ENCODE measurements around the gene PRKCH. TPM values are rescaled to one million over a fixed set of nuclear protein-coding genes. Genes with fewer than 3 reads are reported as not detected.

Gene PRKCH
- total RNA-seq, 3 donors from 2014 or later (not counting 1 experiment from before 2014, with no cell fraction given): 610 to 756 (median 618) TPM

DNA sequence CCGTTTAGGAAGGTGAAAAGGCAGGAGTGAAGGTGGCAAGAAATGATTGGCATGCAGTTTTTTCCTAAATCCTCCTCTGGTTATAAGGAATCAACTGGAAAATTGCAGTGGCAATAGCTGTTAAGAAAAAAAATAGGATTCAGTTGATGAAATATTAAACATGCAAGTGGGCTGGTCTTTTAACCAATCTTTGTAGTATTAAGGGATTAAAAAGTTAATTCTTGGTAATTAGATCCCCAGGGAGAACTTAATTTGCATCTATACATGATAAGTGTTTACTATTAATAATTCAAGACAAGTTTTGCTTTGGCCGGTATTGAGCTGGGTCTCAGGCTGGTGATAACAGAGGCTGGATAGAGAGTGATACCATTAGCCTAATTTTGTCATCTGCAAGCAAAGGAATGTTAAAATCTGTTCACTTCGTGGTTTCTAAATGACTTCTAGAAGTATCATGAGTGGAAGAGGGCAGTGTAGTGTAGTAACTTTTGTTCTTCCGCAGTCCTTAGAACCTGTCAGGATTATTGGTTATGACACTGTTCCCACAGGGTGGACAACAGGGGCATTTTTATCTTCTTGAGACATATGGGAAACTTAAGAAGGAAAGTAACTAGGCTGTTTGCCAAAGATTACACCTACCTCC is 118.5 kb downstream of the PRKCH start:
- Mint-ChIP-seq H3K4me1 (peaks cover 92 to 94% of the 10 kb centered on the region in 2 donors), H3K9me3 (no peaks in the 10 kb centered on the region), H3K27ac (no peak overlapping the region), H3K36me3 (peaks cover 9% of the 10 kb centered on the region), H3K4me3 (peak overlapping the region; percentile 92), H3K27me3 (ENCODE audit: low read depth in 2 of 2) (no peaks in the 10 kb centered on the region)
- H3K36me3 ChIP-seq (ENCODE audit: control insufficient read depth, insufficient read depth, low read length): peaks cover 4% of the 10 kb centered on the region
- no peak overlapping the region for H3K4me3 ChIP-seq (ENCODE audit: low read length)
- WGBS (ENCODE audit: insufficient coverage): 37% methylated on average over 4 of the region's 4 CpGs
- H3K9me3 ChIP-seq (ENCODE audit: control insufficient read depth, insufficient read depth, low read length): no peaks in the 10 kb centered on the region
- H3K27me3 ChIP-seq (ENCODE audit: control insufficient read depth, insufficient read depth, low read length): no peaks in the 10 kb centered on the region
- H3K4me1 ChIP-seq (ENCODE audit: control insufficient read depth, insufficient read depth, low read length): peaks cover 82% of the 10 kb centered on the region
- no peak for ATAC-seq
- TF ChIP-seq, protein P1, sequence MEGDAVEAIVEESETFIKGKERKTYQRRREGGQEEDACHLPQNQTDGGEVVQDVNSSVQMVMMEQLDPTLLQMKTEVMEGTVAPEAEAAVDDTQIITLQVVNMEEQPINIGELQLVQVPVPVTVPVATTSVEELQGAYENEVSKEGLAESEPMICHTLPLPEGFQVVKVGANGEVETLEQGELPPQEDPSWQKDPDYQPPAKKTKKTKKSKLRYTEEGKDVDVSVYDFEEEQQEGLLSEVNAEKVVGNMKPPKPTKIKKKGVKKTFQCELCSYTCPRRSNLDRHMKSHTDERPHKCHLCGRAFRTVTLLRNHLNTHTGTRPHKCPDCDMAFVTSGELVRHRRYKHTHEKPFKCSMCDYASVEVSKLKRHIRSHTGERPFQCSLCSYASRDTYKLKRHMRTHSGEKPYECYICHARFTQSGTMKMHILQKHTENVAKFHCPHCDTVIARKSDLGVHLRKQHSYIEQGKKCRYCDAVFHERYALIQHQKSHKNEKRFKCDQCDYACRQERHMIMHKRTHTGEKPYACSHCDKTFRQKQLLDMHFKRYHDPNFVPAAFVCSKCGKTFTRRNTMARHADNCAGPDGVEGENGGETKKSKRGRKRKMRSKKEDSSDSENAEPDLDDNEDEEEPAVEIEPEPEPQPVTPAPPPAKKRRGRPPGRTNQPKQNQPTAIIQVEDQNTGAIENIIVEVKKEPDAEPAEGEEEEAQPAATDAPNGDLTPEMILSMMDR (IDR thresholded peaks at IDR 0.05): no peak
- no peak for DNase-seq
- H3K27ac ChIP-seq (ENCODE audit: low read length): peak overlapping the region; percentile 74
- intact Hi-C loops (cut with micrococcal nuclease): loop anchor here (5.0 kb wide), 3 partner anchors 38 to 113 kb away; no protein-coding TSS in a partner anchor

DNA sequence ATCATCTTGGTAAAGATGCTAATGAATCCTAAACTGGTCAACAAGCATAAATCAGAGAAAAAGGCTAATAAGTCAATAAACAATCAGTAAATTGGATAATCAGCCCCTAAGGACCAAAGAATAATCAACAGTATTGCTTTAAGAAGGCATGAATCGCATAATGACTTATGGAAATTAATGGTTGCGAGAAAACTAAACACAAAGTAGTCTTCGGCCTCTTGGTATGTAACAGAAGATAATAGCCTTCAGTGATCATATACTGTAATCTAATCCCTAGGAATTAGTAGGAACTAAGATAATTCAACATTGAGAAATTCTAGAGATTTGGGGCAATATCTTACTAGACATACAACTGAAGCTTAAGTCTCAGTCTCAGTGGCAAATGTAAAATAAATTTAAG is 122.1 kb downstream of the PRKCH start:
- Histone ChIP-seq H3K4me1 (ENCODE audit: control insufficient read depth, insufficient read depth, low read length) (peaks cover 66% of the 10 kb centered on the region), H3K27me3 (ENCODE audit: control insufficient read depth, insufficient read depth, low read length) (no peaks in the 10 kb centered on the region), H3K4me3 (ENCODE audit: low read length) (no peak overlapping the region), H3K27ac (ENCODE audit: low read length) (peak overlapping the region; percentile 22), H3K36me3 (ENCODE audit: control insufficient read depth, insufficient read depth, low read length) (peaks cover 28% of the 10 kb centered on the region), H3K9me3 (ENCODE audit: control insufficient read depth, insufficient read depth, low read length) (no peaks in the 10 kb centered on the region)
- no peaks in the 10 kb centered on the region for H3K27me3 Mint-ChIP-seq (ENCODE audit: low read depth in 2 of 2)
- H3K36me3 Mint-ChIP-seq: peaks cover 7% of the 10 kb centered on the region
- H3K4me1 Mint-ChIP-seq: peaks cover 94 to 96% of the 10 kb centered on the region in 2 donors
- peak overlapping the region; percentile 82 for H3K4me3 Mint-ChIP-seq
- no CpG with 5 or more reads among the region's 3 CpGs for WGBS (ENCODE audit: insufficient coverage)
- no peak for DNase-seq
- intact Hi-C loops (cut with micrococcal nuclease): loop anchor here (5.0 kb wide), 2 partner anchors 101 to 116 kb away; no protein-coding TSS in a partner anchor
- TF ChIP-seq, protein P1 (IDR thresholded peaks at IDR 0.05): no peak
- H3K27ac Mint-ChIP-seq: no peak overlapping the region
- no peak for ATAC-seq
- no peaks in the 10 kb centered on the region for H3K9me3 Mint-ChIP-seq

DNA sequence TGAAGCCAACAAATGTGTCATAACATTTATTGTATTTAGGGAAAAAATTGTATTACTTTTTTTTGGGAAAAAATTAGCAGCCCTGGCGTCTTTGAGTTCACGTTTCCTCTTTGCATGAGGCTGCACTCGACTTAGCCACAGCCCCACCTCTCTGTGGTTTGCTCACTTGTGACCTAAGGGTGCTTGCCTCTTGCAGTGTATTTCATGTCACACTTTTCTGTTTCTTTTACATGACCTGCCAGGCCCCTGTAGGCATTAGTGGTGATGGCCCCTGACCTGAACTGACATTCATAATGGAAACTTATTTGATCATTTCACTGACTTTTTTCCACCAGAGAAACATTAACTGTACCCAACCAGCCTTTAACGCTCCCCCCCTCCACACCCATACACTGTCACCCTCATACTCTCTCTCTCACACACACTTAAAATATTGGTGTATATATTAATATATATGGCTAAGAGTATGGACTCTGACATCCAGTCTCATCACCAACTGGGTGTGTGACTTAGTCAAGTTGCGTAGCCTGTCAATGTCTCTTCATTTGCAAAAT is 122.9 kb downstream of the PRKCH start:
- Mint-ChIP-seq H3K36me3 (peaks cover 7% of the 10 kb centered on the region), H3K4me1 (peaks cover 94 to 96% of the 10 kb centered on the region in 2 donors), H3K4me3 (peak overlapping the region; percentile 82), H3K27ac (no peak overlapping the region), H3K9me3 (no peaks in the 10 kb centered on the region), H3K27me3 (ENCODE audit: low read depth in 2 of 2) (no peaks in the 10 kb centered on the region)
- Histone ChIP-seq H3K36me3 (ENCODE audit: control insufficient read depth, insufficient read depth, low read length) (peaks cover 31% of the 10 kb centered on the region), H3K4me1 (ENCODE audit: control insufficient read depth, insufficient read depth, low read length) (peaks cover 65% of the 10 kb centered on the region), H3K9me3 (ENCODE audit: control insufficient read depth, insufficient read depth, low read length) (no peaks in the 10 kb centered on the region), H3K27me3 (ENCODE audit: control insufficient read depth, insufficient read depth, low read length) (no peaks in the 10 kb centered on the region), H3K4me3 (ENCODE audit: low read length) (no peak overlapping the region), H3K27ac (ENCODE audit: low read length) (peak overlapping the region; percentile 70)
- ATAC-seq: peak; percentile 87 to 92 (median 87)
- DNase-seq: peak; percentile 64 to 85
- WGBS (ENCODE audit: insufficient coverage): 0% methylated on average over 3 of the region's 5 CpGs
- TF ChIP-seq, protein P1 (IDR thresholded peaks at IDR 0.05): no peak
- intact Hi-C loops (cut with micrococcal nuclease): loop anchor here (2.0 to 5.0 kb wide), 4 partner anchors 25 to 117 kb away; no protein-coding TSS in a partner anchor

All from natural killer cell (primary cell).